Spleen (tissue), 7 donors: ENCODE measurements around the gene SYNE2.

Experiments
- POLR2A ChIP-seq, 3 donors: fragments of 450-650 bp; IDR thresholded peaks; one replicate each; pipeline ENCODE4 v1.5.1; 2017; ENCODE audit warnings: antibody characterized with exemption in 3 of 3, mild to moderate bottlenecking in 1 of 3
- POLR2AphosphoS5 ChIP-seq, 3 donors: sonication (generic); formaldehyde crosslinking; IDR thresholded peaks; one replicate each; pipeline ENCODE4 v1.5.1; 2017; ENCODE audit warnings: antibody characterized with exemption in 3 of 3
- TF ChIP-seq, protein P1 (sequence below), 11 experiments: fragments of 200-600 bp in 7 of 11; fragments of 450-650 bp in 4 of 11; sonication (generic) in 4 of 11; IDR thresholded peaks in 8 of 11; conservative IDR thresholded peaks in 3 of 11; 1 replicate in 7 of 11; 2 replicates in 4 of 11; pipeline versions ENCODE4 v1.4.0 to v1.8.0; 2016 to 2021; ENCODE audit warnings: antibody characterized with exemption in 11 of 11, inconsistent platforms in 4 of 11, mild to moderate bottlenecking in 1 of 11
- donor health status: DM: no; HTN: no; CAD: no; lungs with moderate emphysema.
- donor health status: DM: no; HTN: no; CAD: no.
- donor health status: DM: no; HTN: no; CAD: no.

DNA sequence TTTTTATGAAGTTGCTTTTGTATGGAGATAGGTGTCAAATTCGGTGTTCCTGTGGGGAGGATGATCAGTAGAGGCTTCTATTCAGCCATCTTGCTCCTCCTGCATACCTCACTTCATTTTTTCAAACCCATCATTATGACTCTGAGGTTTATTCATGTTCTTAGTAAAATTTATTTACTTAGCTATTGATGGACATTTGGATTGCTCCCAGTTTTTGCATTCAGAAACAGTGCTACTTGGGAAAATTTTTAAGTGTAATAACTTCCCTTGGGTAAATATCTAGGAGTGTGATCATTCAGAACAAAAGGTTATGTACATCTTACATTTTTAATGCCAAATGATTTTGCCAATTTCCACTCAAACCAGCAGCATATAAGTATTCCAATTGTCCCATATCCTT is 208.3 kb downstream of the SYNE2 start:
- TF ChIP-seq, protein P1, sequence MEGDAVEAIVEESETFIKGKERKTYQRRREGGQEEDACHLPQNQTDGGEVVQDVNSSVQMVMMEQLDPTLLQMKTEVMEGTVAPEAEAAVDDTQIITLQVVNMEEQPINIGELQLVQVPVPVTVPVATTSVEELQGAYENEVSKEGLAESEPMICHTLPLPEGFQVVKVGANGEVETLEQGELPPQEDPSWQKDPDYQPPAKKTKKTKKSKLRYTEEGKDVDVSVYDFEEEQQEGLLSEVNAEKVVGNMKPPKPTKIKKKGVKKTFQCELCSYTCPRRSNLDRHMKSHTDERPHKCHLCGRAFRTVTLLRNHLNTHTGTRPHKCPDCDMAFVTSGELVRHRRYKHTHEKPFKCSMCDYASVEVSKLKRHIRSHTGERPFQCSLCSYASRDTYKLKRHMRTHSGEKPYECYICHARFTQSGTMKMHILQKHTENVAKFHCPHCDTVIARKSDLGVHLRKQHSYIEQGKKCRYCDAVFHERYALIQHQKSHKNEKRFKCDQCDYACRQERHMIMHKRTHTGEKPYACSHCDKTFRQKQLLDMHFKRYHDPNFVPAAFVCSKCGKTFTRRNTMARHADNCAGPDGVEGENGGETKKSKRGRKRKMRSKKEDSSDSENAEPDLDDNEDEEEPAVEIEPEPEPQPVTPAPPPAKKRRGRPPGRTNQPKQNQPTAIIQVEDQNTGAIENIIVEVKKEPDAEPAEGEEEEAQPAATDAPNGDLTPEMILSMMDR (IDR thresholded peaks at IDR 0.05 in 8 of 11, conservative IDR thresholded peaks at IDR 0.05 in 3 of 11): no peak
- TF ChIP-seq POLR2AphosphoS5 (IDR thresholded peaks at IDR 0.05): no peak
- no peak for TF ChIP-seq POLR2A (IDR thresholded peaks at IDR 0.05)
